Stimulated activated CD8-positive, alpha-beta memory T cell treated with anti-CD3 and anti-CD28 coated beads, Interleukin-15, amount 100 ng/mL, for 24 hours (primary cell): ENCODE measurements around the gene EXOC4.
"Not testable (repeated sequence)": the region's sequence is repeated elsewhere in the genome, so short reads cannot be mapped to it uniquely, and the experiment has no call there.

ENCODE experiments used
- DNase-seq: peaks from one replicate; pipeline ENCODE4 v3.0.0-alpha.2; 2020; ENCODE audit warnings: low read depth

The EXOC4 gene

GRCh38 chr7:133751079-133751478, 498.2 kb downstream of the EXOC4 start:
- DNase-seq: no peak

- DNase-seq: no peak
Measured at GRCh38 chr7:133753513-133753912, 500.6 kb downstream of the EXOC4 start.

- no peak for DNase-seq
Measured at GRCh38 chr7:133754708-133755107, 501.8 kb downstream of the EXOC4 start.

GRCh38 chr7:133755901-133756300, 503.0 kb downstream of the EXOC4 start:
- DNase-seq: no peak

GRCh38 chr7:133761443-133761842, 508.6 kb downstream of the EXOC4 start:
- DNase-seq: no peak

GRCh38 chr7:133763076-133763640, 510.3 kb downstream of the EXOC4 start:
- no peak for DNase-seq

- DNase-seq: no peak
Measured at GRCh38 chr7:133769668-133770067, 516.8 kb downstream of the EXOC4 start.

DNA sequence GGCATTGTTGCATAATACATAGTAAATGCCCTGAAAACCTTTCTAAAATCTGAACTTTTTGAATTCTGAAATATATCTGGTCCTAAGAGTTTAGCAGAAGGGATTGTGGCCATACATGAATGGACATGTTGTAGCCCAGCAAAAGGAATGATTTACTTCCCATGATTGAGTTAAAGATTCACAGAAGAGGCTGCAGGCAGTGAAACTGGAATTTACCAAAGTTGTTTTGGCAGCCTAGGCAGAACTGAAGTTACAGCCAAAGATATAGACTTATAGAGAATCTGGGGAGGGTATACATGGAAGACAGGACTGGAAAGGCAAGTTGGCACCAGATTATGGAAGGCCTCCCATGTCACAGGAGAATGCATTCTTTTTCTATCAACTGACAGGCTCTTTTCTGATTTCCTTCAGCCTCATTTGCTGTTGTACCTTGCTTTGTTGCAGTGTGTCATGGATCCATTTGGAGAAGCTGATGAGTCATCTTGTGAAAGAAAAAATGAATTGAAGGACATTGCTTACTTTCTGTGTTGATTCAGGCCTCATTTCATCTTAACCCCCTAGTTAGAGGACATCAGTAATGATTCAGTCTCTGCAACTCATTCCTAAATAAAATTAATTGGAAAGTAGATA, 518.1 kb downstream of the EXOC4 start:
- DNase-seq: no peak

DNA sequence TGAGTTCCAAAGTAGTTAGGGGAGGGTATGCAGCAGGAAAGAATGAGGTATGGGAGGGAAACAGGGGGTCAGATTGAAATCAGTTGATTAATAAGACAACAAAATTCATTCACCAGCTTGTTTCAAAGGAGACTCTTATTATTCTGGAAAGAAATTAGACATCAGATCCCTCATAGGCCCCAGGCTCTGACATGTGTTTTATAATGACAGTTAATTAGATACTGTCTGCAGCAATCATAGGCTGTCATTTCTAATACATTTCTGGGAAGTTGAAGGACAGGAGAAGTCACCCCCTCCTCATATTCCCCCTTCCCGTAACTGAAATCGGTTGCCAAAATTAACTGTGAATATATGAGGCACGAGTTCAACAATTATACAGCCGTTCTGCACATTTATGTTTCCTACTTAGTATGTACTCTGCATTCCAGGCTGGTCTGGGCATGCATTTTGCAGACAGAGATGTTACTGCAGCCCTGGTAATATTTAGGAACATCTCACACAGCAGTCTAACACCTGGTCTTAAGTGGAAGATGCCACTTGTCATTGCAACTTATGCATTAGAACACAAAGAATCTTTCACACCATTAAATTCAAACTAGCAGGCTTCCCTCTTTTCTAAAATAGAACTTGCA, 519.0 kb downstream of the EXOC4 start:
- no peak for DNase-seq

DNA sequence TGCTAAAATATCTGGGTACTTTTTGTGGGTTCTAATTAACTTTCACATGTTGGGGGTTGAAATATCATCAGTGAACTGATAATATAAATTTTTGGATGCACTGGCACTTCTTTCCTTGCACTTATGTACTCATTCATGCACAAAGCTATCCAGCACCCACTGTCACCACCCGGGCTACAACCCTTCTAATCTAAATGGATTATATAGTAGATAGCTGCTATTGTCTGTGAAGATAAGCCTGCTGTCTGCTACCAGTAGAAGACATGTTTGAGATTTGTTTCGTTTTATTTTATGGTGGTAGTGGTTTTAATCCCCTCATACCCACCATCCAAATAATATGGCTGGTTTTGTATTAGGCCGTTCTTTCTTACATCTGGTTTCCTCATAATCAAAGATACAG, 520.7 kb downstream of the EXOC4 start:
- no peak for DNase-seq

GRCh38 chr7:133775201-133775600, 522.3 kb downstream of the EXOC4 start:
- no peak for DNase-seq

- DNase-seq: no peak
Measured at GRCh38 chr7:133776266-133776665, 523.4 kb downstream of the EXOC4 start.

- no peak for DNase-seq
Measured at GRCh38 chr7:133777701-133778100, 524.8 kb downstream of the EXOC4 start.

- DNase-seq: no peak
Measured at GRCh38 chr7:133778472-133778871, 525.6 kb downstream of the EXOC4 start.

DNA sequence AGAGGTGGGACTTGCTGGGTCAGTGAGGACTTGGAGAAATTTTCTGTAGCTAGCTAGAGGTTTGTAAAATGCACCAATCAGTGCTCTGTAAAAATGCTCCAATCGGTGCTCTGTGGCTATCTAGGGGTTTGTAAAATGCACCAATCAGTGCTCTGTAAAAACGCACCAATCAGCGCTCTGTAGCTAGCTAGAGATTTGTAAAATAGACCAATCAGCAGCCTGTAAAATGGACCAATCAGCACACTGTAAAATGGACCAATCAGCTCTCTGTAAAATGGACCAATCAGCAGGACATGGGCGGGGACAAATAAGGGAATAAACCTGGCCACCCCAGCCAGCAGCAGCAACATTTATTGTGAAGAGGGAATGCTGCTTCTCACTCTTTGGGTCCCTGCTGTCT, 526.7 kb downstream of the EXOC4 start:
- DNase-seq: not testable (repeated sequence)

GRCh38 chr7:133780912-133781311, 528.0 kb downstream of the EXOC4 start:
- DNase-seq: no peak

DNA sequence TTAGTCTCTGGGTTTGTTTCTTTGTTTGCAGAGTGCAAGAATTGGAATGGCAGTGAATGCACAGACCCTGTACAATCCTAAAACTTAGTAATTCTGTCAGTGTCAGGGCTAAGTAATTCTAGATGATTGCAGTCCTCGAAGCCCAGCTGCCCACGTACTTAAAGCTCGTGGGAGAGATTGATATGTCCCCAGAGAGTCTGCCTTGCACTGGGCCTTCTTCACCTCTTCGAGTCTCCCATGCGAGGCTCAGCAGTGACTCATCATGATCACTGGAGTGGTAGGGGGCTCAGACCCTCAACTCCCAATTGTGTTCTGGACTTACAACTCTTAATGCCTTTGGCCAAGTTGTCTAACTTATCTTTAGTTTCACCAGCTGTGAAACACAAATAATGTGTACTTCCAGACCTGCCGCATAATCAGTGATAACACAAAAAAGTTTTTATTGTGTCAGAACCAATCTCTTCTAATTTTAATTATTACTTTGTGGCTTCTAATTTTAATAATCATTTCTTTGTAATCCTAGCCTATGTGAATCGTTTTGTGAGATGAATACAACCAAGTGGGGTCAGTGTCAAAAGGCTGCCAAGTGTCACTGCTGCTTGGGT, 528.7 kb downstream of the EXOC4 start:
- DNase-seq: no peak

DNA sequence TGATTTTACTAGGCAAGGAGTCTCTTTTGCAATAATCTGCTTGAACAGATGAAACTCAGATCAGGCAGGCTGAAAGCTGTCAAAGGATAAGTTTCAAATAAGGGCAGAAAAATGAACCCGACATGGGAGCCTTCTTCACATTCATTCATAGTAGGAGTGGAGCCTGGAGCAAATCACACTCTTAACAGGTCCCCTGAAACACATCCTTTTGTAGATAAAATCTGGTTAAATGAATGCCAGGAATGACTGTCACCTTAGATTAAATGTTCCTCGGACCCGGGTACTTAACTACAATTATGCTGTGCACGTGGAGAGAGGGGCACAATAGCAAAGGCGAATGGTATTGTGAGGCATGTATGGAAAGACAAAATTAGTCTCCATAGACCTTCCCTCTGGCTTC, 529.6 kb downstream of the EXOC4 start:
- DNase-seq: no peak

DNA sequence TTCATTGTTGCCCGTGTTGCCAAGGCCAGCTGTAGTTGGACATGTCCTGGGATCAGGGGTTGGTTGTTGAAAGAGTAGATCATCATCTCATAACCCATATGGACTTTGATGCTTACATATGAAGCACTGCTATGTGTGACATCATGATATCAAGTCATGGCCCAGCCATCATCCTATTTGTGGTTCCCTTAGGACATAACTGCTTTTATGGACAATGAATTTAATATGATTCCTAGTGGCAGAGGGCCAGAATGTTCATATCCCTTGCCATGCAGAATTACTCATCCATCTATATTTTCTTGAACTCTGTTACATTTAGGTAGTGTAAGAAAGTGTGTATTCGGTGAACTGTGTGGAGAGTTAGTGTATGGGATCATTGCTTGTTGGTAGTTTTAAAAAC, 530.4 kb downstream of the EXOC4 start:
- no peak for DNase-seq

GRCh38 chr7:133784486-133785001, 531.7 kb downstream of the EXOC4 start:
- DNase-seq: no peak

DNA sequence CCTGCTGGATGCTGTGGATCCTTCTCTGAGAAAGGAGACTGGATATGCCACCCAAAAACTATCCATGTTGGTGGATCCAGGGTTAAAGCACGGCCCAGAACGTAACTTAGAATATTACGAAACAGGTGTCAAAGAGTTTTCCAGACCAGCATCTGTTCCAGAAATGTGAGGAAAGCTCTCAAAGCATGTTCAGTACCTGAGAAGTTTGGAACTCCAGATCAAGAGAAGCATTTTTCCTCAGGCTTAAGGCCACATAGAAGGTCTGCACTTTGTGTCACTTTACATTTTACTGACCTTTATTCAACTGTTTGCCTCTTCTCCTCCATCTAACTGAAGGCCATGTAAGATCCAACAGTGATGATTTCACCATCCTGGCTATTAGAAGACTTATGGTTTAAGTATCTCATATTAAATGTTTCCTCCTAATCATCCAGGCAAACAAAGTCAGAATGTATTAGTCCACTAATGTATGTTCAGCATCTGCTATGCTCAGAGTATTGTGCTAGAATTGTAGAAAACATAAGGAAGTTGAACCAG, 533.6 kb downstream of the EXOC4 start:
- DNase-seq: no peak

DNA sequence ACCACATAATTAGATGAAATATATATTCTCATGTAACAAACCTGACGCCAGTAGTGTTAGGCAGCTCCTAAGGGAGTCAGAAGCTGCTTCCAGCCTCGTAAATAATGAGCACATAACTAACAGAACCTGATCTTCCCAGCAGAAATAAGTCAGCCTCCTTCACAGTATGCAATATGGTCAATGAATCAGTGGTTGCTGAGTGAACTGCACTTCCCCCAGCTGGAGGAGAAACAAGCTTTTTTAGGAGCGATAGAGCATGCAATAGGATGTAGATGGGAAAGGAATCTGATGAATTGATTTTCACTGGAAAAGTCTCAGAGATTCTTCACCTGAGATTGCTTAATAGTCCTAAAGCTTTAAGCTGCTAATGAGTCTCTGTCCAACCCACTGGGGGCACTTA, 537.1 kb downstream of the EXOC4 start:
- no peak for DNase-seq

- DNase-seq: no peak
Measured at GRCh38 chr7:133790911-133791310, 538.0 kb downstream of the EXOC4 start.
